Ishikawa (cell line): ENCODE results near the gene COX6A2.

ENCODE experiments used
- EP300 ChIP-seq: IDR thresholded peaks from 2 replicates; pipeline ENCODE4 v1.6.1; 2012; ENCODE audit warnings: borderline replicate concordance
- NFIC ChIP-seq: IDR thresholded peaks from 2 replicates; pipeline ENCODE4 v1.6.1; 2012
- REST ChIP-seq: IDR thresholded peaks from 2 replicates; pipeline ENCODE4 v1.6.1; 2012; ENCODE audit warnings: low read depth, mild to moderate bottlenecking

- TF ChIP-seq NFIC (no peak), EP300 (no peak), REST (no peak)
Observed at GRCh38 chr16:31471241-31471874, 43.2 kb upstream of the COX6A2 start.
